Measurements from ENCODE around the gene MKI67. TPM values are rescaled to one million over a fixed set of nuclear protein-coding genes. Genes with fewer than 3 reads are reported as not detected.

MKI67 gene
- polyA plus RNA-seq, 2 of the 4 experiments (the other 2 are of a cell fraction), result 33.8 to 51.7 TPM

- FAIRE-seq (no peak), ATAC-seq (no peak), DNase-seq (ENCODE audit: low read depth in 1 of 2, low spot score in 1 of 2) (no peak)
- Histone ChIP-seq H3K9me3 (no peaks in the 10 kb centered on the region), H3K27ac (no peak overlapping the region), H3K4me3 (no peak overlapping the region; the same call in 2 of the 3 replicates), H3K4me1 (peaks cover 26% of the 10 kb centered on the region), H3K4me2 (peak overlapping the region; percentile 100)
- POLR2A ChIA-PET, result no interaction called here
- TF ChIP-seq KDM5A (IDR thresholded peaks at IDR 0.05), result no peak
- no peak for TF ChIP-seq POLR2AphosphoS2 (conservative IDR thresholded peaks at IDR 0.05; ENCODE audit: low read length)
- peak; percentile 48; the same call in 1 of the 2 replicates for TF ChIP-seq USF2 (IDR thresholded peaks at IDR 0.05)
- no peak for TF ChIP-seq PHF8 (IDR thresholded peaks at IDR 0.05; ENCODE audit: borderline replicate concordance, low read depth)
- no peak for TF ChIP-seq NR3C1 (IDR thresholded peaks at IDR 0.05)
- TF ChIP-seq MAFK (IDR thresholded peaks at IDR 0.05; ENCODE audit: partially characterized antibody), result no peak
- no peak for TF ChIP-seq JUN (IDR thresholded peaks at IDR 0.05)
- no peak for TF ChIP-seq HES2 (IDR thresholded peaks at IDR 0.05)
- CTCF ChIA-PET, result interaction anchor here (0.8 to 1.7 kb wide), 3 partner anchors 26 to 88 kb away, joined by 3 to 15 read pairs (median 4); no protein-coding TSS in a partner anchor
Observed at GRCh38 chr10:128123846-128124245, 2.4 kb downstream of the MKI67 start.

- H3K27ac ChIP-seq, result no peak overlapping the region
- peaks cover 26% of the 10 kb centered on the region for H3K4me1 ChIP-seq
- peak overlapping the region; percentile 100 for H3K4me2 ChIP-seq
- peak; percentile 78 for FAIRE-seq
- H3K4me3 ChIP-seq, result no peak overlapping the region
- ChIA-PET CTCF (interaction anchor here (0.7 to 1.7 kb wide), 3 partner anchors 28 to 89 kb away, joined by 3 to 4 read pairs (median 3); no protein-coding TSS in a partner anchor), POLR2A (no interaction called here)
- no peak for DNase-seq (ENCODE audit: low read depth in 1 of 2, low spot score in 1 of 2)
- WGBS (ENCODE audit: missing lambda C conversion rate), result 54% methylated on average over 2 of the region's 2 CpGs
- ATAC-seq, result no peak
- TF ChIP-seq ATOH8 (CRISPR knock-in tag; IDR thresholded peaks at IDR 0.05; ENCODE audit: low read depth), result no peak
- no peak for TF ChIP-seq CBX8 (IDR thresholded peaks at IDR 0.05)
- no peak for TF ChIP-seq CTCF (IDR thresholded peaks at IDR 0.05)
- TF ChIP-seq FOSL2 (IDR thresholded peaks at IDR 0.05), result no peak
- no peak for TF ChIP-seq FOSL2 (CRISPR knock-in tag; IDR thresholded peaks at IDR 0.05)
- TF ChIP-seq ZNF302 (CRISPR knock-in tag; IDR thresholded peaks at IDR 0.05), result no peak
- no peaks in the 10 kb centered on the region for H3K9me3 ChIP-seq
Observed at GRCh38 chr10:128122931-128123330, 3.3 kb downstream of the MKI67 start.

GRCh38 chr10:128121750-128122412, 4.3 kb downstream of the MKI67 start:
- CTCF ChIA-PET, result interaction anchor here (0.9 to 1.3 kb wide), 2 partner anchors 35 to 56 kb away, joined by 3 read pairs; no protein-coding TSS in a partner anchor
- Histone ChIP-seq H3K9me3 (no peaks in the 10 kb centered on the region), H3K4me1 (peaks cover 26% of the 10 kb centered on the region), H3K27ac (no peak overlapping the region), H3K4me2 (no peak overlapping the region), H3K4me3 (no peak overlapping the region)
- whole genome bisulfite sequencing (ENCODE audit: missing lambda C conversion rate), result 90% methylated on average over 5 of the region's 5 CpGs
- DNase-seq (ENCODE audit: low read depth in 1 of 2, low spot score in 1 of 2) (no peak), ATAC-seq (no peak), FAIRE-seq (no peak)
- TF ChIP-seq ZSCAN20 (CRISPR knock-in tag; IDR thresholded peaks at IDR 0.05) (no peak), NR3C1 (IDR thresholded peaks at IDR 0.05) (no peak), HOXB13 (CRISPR knock-in tag; IDR thresholded peaks at IDR 0.05; ENCODE audit: low read depth) (no peak), CHD4 (IDR thresholded peaks at IDR 0.05; ENCODE audit: borderline replicate concordance) (no peak), BCL3 (IDR thresholded peaks at IDR 0.05) (no peak), KDM5A (IDR thresholded peaks at IDR 0.05) (no peak), NFE2L2 (conservative IDR thresholded peaks at IDR 0.05; ENCODE audit: low read length) (no peak), EHMT2 (IDR thresholded peaks at IDR 0.05; ENCODE audit: low read depth) (no peak), ELK1 (IDR thresholded peaks at IDR 0.05; ENCODE audit: low read depth, low read length) (no peak), MAFK (IDR thresholded peaks at IDR 0.05; ENCODE audit: partially characterized antibody) (no peak), KDM1A (IDR thresholded peaks at IDR 0.05; ENCODE audit: low read depth) (no peak), PBX3 (IDR thresholded peaks at IDR 0.05) (no peak)
- POLR2A ChIA-PET, result no interaction called here
